GM18499 (cell line): ENCODE measurements around the gene TMEM40.

ENCODE experiments used
- ATAC-seq: cut with Tn5 transposase; IDR thresholded peaks from one replicate; pipeline ENCODE4 v1.9.1; 2021; ENCODE audit warnings: moderate number of reproducible peaks; ENCODE audit not compliant: insufficient read depth, unreplicated experiment

TMEM40 gene

GRCh38 chr3:12753275-12754028, 5.6 kb downstream of the TMEM40 start:
- no peak for ATAC-seq

- no peak for ATAC-seq
Measured at GRCh38 chr3:12752809-12753208, 6.2 kb downstream of the TMEM40 start.

DNA sequence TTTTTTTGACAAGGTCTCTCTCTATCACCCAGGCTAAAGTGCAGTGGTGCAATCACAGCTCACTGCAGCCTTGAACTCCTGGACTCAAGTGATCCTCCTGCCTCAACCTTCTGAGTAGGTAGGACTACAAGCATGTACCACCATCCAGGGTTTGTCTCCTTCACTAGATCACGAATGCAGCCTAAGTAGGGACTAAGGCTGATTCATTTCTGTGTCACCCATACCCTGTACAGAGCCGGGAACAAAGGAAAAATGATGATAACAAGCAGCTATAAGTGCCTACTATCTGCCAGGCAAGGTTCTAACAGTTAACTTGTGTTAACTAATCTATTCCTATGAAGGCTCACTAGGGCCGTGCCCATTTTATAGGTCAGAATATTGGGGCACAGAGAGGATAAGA, 7.0 kb downstream of the TMEM40 start:
- no peak for ATAC-seq

- ATAC-seq = no peak
Measured at GRCh38 chr3:12751571-12751970, 7.5 kb downstream of the TMEM40 start.

GRCh38 chr3:12750658-12751071, 8.4 kb downstream of the TMEM40 start:
- ATAC-seq = peak; percentile 50

GRCh38 chr3:12750223-12750622, 8.8 kb downstream of the TMEM40 start:
- ATAC-seq = no peak

DNA sequence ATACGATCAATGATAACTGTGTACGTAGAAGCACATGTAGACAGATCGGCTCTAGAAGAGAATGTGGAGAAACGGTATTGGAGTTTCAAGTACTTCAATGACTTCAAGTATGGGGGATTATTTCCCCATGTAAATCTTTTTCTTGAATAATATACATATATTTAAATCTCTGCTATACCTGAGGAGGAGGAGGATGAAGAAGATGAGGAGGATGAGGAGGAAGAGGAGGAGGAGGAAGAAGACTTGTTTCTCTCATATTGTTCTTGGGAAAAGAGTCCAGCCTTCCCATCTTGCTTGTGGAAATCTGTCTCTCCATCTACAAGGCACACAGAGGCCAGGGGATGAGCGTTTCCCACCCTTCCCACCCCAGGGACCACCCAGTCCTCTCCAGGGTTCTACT, 10.6 kb downstream of the TMEM40 start:
- no peak for ATAC-seq

DNA sequence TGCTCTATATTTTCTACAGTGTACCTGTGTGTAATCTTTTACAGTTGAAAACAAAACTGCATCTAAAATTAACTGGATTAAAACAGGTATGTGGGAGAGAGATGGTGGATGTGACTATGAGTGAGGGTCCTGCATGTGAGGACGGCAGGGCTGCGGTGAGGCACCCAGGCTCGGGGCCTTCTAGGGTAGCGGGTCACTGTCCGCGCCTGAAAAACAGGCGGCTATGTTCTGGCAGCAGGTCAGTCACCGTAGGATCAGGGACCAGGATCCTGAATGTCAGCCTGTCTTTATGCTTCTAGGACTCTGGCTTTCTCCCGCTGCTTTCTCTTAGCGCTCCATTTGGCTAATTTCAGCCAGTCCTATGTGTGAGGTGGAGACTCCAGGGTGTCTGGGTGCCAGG, 12.6 kb downstream of the TMEM40 start:
- ATAC-seq = no peak

GRCh38 chr3:12744326-12744725, 14.7 kb downstream of the TMEM40 start:
- no peak for ATAC-seq

DNA sequence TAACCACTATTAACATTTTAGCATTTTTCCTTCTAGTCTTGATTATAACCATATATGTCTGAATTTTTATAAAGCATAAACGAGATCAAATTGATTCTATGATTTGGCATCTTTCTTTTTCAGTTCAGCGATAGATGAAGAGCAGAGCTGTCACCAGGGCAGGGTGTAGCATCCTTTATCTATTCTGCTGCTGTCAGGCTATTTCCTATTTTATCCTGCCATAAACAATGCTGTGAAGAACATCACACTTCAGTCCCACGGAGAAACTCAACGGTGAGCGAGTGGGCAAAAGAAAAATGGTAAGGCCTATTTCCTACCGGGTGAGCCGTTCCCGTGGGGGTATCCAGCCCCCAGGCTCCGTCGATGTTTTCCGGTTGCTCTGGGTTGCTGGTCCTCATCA, 15.5 kb downstream of the TMEM40 start:
- ATAC-seq = no peak

DNA sequence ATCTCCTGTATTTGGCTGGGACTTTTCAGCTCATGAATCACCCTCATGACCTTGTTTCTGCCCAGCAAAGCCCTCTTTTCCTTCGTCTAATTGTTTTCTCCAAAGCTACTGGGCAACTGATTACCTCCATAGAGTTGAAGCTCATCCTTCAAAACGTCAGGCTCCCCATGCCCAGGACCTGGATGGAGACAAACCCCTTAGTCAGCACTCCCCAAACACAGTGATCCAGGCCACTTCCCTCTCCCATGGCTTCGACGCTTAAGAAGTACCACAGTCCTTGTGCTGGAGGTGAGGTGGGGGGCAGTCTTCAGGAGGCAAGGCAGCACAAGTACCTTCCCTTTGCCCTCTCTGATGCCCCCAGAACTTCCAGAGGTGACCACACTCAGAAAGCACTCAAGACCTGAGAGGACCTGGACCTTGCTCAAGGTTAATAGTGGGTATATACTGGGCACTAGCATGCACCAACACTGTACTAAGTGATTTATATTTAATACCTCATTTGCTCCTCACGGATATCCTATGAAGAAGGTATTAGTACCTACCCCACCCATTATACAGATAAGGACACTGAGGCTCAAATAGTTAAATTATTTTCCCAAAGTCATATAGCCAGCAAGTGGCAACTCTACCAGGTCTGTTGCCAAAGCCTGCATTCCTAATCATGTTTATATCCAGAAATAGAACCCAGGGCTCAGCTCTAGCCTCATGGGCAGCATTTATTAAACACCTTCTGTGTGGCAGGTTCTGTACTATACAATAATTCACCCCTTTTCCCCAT, 16.5 kb downstream of the TMEM40 start:
- ATAC-seq = no peak

DNA sequence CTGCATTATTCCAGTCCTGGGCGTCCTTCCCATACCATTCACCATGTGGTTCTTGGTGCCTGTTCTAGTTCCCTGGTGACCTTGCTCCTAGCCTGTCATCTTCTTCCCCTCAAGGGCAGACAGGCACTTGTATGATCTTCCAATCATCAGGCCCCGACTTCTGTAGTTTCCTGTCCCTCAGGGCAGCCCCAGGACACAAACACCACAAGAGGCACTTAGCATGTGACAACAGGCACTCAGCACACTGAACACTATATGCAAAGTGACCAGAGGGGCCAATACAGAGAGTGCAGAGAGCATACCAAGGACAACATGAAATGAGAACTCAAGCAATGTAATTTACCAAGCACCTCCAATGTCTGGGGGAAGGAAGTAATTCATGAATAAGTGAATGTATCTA, 17.9 kb downstream of the TMEM40 start:
- ATAC-seq = no peak

- ATAC-seq = no peak
Measured at GRCh38 chr3:12737833-12738232, 21.2 kb downstream of the TMEM40 start.

GRCh38 chr3:12737319-12737718, 21.7 kb downstream of the TMEM40 start:
- ATAC-seq = no peak

GRCh38 chr3:12734960-12735359, 24.1 kb downstream of the TMEM40 start:
- ATAC-seq = no peak

DNA sequence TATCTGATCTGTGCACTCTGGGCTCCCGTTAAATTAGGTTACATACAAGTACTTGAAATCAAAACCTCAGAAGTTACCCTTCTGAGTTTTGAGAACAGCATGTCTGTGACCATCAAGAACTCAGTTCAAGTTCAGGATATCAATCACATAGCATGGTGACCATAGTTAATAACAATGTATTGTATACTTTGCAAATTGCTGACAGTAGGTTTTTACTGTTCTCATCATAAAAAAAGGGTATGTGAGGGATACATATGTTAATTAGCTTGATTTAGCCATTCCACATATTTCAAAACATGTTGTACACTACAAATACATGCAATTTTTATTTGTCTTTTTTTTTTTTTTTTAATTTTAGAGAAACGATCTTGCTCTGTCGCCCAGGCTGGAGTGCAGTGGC, 25.5 kb downstream of the TMEM40 start:
- no peak for ATAC-seq

GRCh38 chr3:12730506-12731242, 28.4 kb downstream of the TMEM40 start:
- no peak for ATAC-seq

DNA sequence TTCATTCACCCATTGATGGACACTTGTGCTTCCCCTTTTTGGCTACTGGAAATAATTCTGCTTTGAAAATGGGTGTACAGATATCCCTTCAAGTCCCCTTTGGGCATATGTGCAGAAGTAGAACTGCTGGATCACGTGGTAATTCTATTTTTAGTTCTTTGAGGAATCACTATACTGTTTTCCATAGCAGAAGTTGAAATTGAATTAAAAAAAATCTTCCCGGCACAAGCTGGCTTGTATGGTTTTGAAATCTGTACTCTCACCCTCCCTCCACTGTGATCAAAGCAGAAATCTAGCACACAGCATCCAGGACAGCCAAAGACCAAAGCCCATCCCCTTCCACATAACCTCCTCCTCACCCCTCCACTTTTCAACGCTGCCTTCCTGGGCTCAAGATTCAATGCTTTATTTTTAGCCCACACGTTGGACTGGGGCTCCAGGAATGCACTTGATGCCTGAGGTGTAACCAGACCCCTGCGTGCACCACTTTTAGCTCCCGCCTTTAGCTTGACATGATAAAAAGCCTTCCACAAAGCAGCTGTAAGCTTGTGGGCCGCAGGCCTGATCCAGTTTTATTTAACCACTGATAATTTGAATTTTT, 29.9 kb downstream of the TMEM40 start:
- no peak for ATAC-seq

DNA sequence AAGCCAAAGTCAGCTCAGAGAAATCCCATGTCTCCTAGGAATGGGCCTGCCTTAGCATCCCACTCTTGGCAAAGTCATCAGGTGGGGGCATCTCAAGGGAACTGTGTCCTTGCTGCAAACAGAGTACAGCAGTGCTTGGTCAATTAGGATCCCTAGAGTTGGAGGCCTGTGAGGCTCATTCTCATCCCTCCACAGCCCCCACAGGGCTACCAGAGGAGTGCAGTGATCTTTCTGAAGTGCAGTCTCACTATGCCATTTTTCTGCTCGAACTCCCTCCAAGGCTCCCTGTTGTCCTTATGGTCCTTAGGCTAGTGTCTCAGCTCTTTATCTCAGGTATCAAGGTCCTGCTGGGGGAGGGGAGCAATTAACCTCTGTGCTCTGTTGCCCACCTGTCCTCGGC, 31.1 kb downstream of the TMEM40 start:
- ATAC-seq = no peak

DNA sequence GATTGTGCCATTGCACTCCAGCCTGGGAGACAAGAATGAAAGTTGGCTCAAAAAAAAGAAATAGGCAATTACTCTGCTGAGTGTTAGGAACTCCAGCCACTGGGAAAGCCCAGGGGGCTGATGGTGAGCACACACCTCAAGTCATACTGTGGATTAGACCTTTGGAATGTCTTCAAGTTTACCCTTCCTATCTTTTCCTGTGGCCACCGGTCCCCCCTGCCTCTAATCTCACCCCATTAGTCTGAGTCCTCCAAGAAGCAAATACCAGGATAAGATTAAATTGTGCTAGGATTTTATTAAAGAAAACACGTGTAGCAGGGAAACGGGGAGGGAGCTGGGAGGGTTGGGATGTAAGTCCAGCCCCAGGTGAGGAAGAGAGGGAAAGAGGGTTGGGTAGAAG, 31.6 kb downstream of the TMEM40 start:
- no peak for ATAC-seq

- no peak for ATAC-seq
Measured at GRCh38 chr3:12725436-12725835, 33.6 kb downstream of the TMEM40 start.
